NCI-H2029 (cell line): Measurements from ENCODE around the gene PRKN.

ENCODE experiments used
- DNase-seq: peaks from one replicate; lab custom pipeline; 2025; lab: John Stamatoyannopoulos, UW

PRKN gene

DNA sequence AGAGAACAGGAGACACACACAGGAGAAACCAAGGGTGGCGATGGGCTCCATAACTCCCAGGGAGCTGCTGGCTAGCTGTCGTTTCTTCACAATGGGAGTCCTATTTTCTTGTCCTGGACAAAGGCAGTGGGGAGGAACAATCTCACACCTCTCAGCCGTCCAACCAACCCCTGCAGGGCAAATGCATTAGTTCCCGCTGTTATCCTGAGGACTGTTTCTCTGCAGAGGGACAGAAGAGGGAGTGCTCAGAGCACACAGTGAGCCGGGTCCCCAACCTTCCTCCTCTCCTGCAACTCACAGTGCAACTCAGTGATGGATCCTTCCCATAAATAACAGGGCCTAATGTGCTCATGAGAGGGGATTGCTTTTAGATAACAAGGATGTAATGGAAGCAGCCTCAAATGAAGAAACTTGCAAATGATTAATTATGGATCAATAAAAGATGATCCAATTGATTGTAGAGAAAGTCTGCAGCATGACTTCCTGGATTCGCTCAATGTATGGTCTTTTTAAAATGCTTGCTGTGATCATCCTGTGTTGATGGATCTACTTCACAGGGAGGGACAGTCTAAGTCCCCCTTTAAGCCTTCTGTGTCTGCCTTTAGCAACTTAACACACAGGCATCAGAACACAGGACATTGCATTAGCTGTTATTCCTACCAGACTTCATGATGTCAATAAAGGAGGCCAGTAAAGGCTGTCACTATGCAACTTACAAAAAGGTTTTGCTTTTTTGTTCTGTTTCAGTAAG is 1000.3 kb downstream of the PRKN start:
- no peak for DNase-seq

DNA sequence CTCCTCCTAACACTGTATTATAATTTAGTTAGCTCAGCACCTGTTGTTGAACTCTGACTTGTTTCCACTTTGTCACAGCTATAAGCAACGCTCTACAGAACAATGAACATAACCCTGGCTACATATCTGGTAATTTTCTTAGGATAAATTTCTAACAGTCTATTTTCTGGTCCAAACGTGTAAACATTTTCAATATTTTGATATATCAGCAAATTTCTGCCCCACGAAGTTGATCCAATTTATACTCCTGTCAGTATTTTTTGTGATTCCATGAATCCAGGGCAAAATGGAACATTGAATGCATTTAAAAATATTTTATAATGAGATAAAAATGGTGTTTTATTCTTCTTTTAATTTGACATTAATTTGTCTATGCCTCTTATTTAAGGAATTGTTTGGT is 1005.2 kb downstream of the PRKN start:
- no peak for DNase-seq

- no peak for DNase-seq
Observed at GRCh38 chr6:161721511-161721910, 1006.1 kb downstream of the PRKN start.

DNA sequence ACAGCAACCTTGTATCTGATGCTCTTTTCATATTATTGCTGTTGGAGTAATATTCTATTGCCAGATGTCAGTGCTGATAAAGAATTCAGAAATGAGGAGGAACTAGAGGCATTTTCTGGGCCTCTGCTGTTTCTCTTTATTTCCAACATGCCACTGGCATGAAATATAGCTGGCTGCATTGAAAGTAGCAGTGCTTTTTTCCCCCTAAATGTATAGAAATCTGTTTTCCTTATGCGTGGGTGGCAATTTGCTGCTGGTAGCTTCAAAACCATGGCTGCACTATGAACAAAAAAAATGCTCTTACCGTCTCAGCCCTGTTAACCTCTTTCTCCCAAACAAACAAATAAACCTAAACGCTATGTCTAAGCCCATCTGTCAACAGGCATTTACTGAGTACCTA is 1011.4 kb downstream of the PRKN start:
- no peak for DNase-seq

DNA sequence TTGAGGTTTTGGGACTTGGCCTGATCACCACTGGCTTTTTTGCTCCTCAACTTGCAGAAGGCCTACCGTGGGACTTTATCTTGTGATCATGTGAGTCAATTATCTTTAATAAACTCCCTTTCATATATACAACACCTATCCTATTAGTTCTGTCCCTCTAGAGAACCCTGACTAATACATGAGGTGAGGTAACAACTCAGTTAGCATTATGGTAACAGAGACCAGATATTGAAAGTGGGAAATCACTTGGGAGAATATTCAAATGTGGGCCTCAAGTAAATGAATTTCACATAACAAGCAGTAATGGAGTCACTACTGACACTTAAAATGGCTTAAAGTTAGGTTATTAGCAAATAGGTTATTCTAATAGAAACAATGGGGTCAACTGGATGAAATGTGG is 1015.6 kb downstream of the PRKN start:
- DNase-seq: no peak

DNA sequence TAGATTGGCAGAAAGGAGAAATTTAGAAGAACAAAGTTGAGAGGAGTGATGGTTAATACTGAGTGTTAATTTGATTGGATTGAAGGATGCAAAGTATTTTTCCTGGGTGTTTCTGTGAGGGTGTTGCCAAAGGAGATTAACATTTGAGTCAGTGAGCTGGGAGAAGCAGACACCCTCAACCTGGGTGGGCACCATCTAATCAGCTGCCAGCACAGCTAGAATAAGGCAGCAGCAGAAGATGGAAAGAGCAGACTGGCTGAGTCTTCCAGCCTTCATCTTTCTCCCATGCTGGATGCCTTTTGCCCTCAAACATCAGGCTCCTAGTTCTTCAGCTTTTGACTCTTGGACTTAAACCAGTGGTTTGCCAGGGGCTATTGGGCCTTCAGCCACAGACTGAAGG is 1016.1 kb downstream of the PRKN start:
- no peak for DNase-seq

- no peak for DNase-seq
Observed at GRCh38 chr6:161710698-161711097, 1016.9 kb downstream of the PRKN start.

DNA sequence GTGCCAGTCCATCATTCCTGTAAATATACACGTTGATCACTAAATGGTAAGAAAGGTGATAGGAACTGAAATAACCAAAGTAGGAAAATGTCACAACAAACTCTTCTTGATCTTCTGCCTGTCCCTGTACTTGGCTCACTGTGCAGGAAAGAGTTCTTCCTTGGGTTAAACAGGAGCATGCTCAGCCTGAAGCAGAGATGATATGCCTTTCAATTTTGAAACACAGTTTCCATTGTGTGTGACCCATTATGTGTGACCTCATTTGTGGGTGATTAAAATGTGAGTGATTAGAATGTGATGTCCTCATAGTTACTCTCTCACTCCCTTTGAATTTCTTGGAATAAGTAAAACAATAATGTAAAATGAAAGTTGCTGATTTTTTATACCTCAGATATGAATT is 1026.5 kb downstream of the PRKN start:
- no peak for DNase-seq

DNA sequence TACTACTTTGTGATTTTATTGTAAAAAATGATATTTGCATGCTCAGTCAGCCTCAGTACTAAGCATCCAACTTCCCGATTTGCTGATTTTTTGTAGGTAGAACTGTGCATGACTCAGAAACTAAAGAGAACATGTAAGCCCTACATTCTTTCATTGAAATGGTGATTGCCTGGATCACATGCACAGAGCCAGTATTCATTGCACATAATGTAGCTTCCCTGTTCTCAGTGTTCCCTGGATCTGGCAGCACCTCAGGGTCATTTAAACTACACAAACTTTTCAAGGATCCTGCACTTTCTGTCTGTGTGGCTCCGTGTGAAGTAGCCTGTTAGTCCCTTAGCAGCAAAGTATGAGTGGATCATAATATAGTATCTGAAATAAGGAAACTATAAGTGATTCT is 1030.8 kb downstream of the PRKN start:
- no peak for DNase-seq

DNA sequence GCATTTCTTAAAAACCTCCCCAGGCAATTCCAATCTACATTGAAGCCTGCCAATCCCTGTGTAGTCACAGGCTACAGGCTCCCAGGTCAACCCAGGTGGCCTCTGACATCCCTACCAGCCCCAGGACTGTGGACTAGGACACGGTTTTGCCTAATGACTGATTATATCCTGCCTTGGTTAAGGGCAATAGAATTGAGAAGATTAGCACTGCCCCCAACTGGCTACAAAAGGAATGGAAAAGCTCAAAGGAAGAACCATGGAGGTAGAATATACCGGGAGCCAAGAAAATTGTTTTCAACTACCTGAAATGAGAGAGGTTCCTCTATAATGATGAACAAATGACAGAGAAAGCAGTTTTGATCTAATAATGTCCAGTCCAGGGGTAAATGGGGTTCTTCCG is 1032.6 kb downstream of the PRKN start:
- no peak for DNase-seq

GRCh38 chr6:161686655-161687054 is 1040.9 kb downstream of the PRKN start:
- DNase-seq: no peak

DNA sequence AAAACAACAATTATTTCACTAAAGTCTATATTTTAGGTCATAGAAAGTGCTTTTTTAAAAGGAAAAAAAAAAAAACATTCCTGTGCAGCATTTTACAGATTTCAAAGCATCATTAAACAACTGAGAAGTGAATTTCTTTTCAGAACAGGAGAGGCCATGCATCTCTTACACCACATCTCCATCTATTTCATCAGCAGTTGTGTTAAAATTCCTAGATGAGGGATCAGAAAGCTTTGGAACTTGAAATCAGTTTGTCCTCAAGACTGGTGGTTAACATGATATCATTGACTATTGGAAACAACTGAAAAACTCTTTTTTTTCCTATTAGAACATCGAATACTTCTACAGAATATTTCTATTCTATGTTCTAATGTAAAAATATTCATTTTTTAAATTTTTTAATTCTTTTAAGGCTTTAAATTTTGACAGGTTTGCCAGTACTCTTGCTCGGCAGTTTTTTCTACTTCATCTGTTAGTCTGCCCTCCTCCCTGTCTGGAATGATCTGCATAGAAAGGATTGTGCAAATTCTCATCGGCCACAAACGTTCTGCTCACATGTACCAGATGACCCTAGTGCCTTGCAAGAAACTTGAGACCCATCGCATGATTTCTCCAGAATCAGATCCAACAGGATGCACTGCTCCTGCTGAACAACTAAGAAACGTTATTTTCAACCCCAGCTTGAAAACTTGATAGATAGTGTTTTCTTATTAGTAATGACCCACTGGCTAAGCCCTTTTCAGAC is 1042.7 kb downstream of the PRKN start:
- no peak for DNase-seq

- DNase-seq: no peak
Observed at GRCh38 chr6:161683400-161683799, 1044.2 kb downstream of the PRKN start.

DNA sequence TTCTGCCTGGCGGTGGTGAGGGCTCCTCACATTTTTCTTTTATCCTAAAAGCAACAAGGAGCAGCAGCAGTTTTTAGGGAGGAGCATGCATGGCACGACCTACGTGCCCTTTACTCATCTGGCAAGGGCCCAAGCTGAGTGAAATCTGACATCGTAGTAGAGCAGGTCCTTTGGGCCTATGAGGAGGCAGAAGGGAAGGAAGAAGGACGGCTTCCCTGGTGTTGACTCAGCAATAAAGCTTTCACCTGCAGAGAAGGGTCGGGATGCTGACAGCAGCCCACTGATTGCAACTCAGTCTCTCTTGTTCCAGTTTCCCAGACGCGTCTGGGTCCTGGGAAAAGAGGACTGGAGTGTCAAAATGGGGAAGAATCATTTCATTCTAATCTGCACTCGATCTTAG is 1044.6 kb downstream of the PRKN start:
- DNase-seq: no peak

DNA sequence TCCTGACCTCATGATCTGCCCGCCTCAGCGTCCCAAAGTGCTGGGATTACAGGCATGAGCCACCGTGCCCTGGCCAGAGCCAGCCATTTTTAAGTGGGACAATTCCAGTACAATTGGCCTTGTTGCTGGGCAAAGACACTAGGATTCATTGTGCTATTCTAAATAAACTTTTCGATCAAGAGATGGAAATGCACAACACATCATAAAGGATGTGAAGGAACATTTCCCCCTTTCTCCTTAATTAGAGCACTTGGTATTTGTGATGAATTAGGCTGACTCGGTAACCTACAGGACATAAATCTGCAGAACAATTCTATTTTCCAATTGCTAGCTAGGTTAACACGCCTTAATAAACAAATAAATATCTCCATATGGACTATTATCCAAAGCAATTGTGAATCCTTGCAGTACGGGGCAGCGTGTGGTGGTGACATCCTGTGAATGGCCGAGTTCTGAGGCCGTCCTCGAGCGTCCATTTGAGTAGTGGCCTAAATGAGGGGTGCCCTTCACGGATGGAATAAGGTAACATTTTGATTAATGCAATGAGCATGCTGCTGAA is 1047.5 kb downstream of the PRKN start:
- DNase-seq: no peak

DNA sequence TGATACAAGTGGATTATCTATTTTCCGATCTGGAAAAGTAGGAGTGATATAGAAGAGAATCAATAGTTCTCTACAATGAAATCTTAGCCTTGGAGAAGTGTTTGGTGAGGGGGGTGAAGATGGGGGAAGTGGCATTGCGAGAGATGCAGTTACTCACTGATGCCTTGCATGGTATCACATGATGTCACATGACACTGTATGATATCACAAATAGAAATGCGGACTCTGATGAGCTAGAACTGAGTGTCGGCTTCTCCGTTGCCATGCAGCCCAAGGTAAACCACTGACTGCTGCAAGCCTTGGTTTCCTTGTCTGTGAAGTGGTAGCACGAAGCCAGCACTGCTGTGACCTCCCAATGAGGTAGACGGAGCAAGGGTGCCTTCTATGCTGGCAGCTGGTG is 1050.4 kb downstream of the PRKN start:
- no peak for DNase-seq

GRCh38 chr6:161676586-161676985 is 1051.0 kb downstream of the PRKN start:
- DNase-seq: no peak

- no peak for DNase-seq
Observed at GRCh38 chr6:161674930-161675682, 1052.5 kb downstream of the PRKN start.

DNA sequence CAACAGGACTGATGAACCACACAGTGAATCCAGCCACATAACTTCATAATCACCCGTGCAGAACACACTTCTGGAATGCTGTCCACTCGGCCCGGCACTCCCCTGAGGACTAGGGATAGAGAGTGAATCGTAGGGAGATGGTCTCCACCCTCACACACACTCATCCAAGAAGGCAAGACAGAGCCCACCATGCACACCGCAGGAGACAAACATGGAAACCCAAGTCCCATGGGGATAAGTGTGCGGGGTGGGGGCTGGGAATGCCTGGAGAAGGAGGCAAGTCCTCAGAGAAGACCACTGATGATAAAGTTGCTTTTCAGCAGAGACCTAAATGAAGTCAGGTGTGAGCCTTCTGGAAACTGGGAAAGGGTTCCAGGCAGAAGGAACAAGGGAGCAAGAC is 1054.5 kb downstream of the PRKN start:
- no peak for DNase-seq

GRCh38 chr6:161671117-161671516 is 1056.4 kb downstream of the PRKN start:
- DNase-seq: no peak

- no peak for DNase-seq
Observed at GRCh38 chr6:161668665-161669064, 1058.9 kb downstream of the PRKN start.

GRCh38 chr6:161667957-161668356 is 1059.6 kb downstream of the PRKN start:
- DNase-seq: no peak

DNA sequence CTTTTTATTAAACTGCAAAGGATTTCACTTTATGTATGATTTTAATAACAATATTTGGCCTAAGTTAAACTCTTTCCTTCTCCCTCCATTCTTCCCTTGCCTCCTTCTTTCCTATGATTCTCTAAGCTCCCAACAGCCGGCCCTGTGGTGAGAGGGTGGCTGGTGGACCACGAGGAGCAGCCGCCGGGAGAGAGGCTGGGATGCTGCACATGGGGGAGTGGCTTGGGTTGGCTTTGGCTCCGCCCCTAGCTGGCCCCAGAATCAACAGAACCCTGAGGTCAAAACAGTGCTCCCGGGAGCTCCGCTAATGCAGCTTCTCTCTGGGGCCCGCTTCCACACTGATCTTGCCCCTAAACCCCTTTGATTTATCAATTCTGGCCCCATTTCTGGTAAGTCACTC is 1063.9 kb downstream of the PRKN start:
- no peak for DNase-seq
